ENCODE measurements around the gene TLDC2. TPM values are rescaled to one million over a fixed set of nuclear protein-coding genes. Genes with fewer than 3 reads are reported as not detected.

TLDC2 gene
- total RNA-seq, 1 experiment from 2014 or later = 0.17 TPM

DNA sequence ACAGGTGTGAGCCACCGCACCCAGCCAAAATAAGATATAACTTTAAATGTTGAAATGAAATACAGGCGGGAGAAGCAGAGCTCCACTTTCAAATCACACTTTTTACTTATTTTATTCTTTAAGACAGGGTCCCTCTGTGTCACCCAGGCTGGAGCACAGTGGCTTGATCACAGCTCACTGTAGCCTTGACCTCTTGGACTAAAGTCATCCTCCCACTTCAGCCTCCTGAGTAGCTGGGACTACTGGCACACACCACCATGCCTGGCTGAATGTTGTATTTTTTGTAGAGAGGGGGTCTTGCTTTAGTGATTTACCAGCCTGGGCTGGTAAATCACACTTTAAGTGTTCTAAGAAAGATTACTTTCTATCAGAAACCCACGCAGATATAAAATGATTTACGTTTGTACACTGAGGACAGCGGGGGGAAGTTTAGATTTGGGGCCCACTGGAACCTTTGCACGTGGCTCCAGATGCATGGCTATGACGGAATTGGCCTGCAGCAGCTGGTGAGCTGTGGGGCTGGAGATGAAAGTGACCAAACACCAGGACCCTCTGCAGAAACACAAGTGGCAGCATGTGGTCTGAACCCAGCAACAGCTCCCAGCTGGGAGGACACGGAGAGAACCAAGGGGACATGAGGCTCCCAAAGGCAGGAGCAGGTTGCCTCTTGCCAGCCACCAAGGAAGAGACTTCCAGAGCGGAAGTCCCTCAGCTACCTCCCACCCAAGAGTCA, 26.4 kb upstream of the TLDC2 start:
- ChIA-PET POLR2A (interaction anchor here (0.6 kb wide), 1 partner anchor 14 kb away, joined by 5 read pairs; no protein-coding TSS in a partner anchor), CTCF (interaction anchor here (0.7 to 3.2 kb wide), 6 partner anchors 13 to 59 kb away, joined by 3 to 14 read pairs (median 4); a partner anchor contains a TSS)
- Mint-ChIP-seq H3K27ac (no peak overlapping the region; the same call in 1 of the 2 replicates), H3K4me3 (no peak overlapping the region), H3K9me3 (peaks cover 12% of the 10 kb centered on the region), H3K4me1 (peaks cover 6% of the 10 kb centered on the region; the same call in 1 of the 2 replicates), H3K27me3 (ENCODE audit: low read depth) (no peaks in the 10 kb centered on the region), H3K36me3 (peaks cover 14% of the 10 kb centered on the region)
- ATAC-seq (no peak), DNase-seq (ENCODE audit: low spot score) (no peak)
- no peak for TF ChIP-seq MXD4 (CRISPR knock-in tag; IDR thresholded peaks at IDR 0.05; ENCODE audit: borderline replicate concordance)
- TF ChIP-seq JAZF1 (CRISPR knock-in tag; IDR thresholded peaks at IDR 0.05) = no peak
- TF ChIP-seq, protein P1, sequence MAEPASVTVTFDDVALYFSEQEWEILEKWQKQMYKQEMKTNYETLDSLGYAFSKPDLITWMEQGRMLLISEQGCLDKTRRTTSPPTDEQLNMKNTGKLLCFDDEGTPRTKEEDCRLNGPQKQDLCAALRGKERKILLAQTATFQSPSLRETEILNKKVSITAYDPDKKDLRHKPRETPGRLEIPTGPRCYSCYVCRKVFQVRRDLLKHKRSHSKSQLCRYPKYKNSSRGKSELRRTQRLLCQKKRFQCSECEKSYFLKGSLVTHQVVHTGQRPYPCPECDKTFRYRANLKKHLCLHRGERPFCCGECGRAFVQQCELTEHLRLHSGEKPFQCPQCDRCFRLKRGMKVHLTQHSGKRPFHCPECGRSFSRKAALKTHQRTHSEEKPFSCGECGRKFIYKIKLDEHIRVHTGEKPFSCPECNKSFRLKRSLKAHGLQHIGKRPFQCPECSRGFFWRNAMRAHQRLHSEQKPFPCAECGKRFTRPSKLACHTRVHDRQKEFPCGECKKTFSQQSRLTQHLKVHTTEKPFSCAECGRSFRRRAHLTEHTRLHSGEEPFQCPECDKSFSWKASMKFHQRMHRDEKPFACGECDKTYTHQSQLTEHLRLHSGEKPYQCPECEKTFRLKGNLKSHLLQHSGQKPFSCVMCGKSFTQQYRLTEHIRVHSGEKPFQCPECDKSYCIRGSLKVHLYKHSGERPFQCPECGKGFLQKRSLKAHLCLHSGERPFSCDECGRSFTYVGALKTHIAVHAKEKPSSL (CRISPR knock-in tag; conservative IDR thresholded peaks at IDR 0.05) = no peak
- TF ChIP-seq SP1 (CRISPR knock-in tag; conservative IDR thresholded peaks at IDR 0.05) = no peak
- no peak for TF ChIP-seq ZBTB43 (CRISPR knock-in tag; IDR thresholded peaks at IDR 0.05)

GRCh38 chr20:36850759-36851158, 25.2 kb upstream of the TLDC2 start:
- Mint-ChIP-seq H3K4me1 (peaks cover 13% of the 10 kb centered on the region), H3K36me3 (peaks cover 14% of the 10 kb centered on the region), H3K27me3 (ENCODE audit: low read depth) (no peaks in the 10 kb centered on the region), H3K9me3 (peaks cover 12% of the 10 kb centered on the region), H3K4me3 (no peak overlapping the region), H3K27ac (no peak overlapping the region)
- ATAC-seq = no peak
- DNase-seq (ENCODE audit: low spot score) = no peak
- POLR2A ChIA-PET = no interaction called here
- CTCF ChIA-PET = no interaction called here
- TF ChIP-seq ELF4 (CRISPR knock-in tag; IDR thresholded peaks at IDR 0.05; ENCODE audit: low read depth) = no peak
- TF ChIP-seq E2F5 (CRISPR knock-in tag; IDR thresholded peaks at IDR 0.05) = no peak
- TF ChIP-seq HMGA2 (CRISPR knock-in tag; IDR thresholded peaks at IDR 0.05) = no peak
- no peak for TF ChIP-seq PRRX2 (CRISPR knock-in tag; IDR thresholded peaks at IDR 0.05)
- no peak for TF ChIP-seq IRF2 (CRISPR knock-in tag; IDR thresholded peaks at IDR 0.05; ENCODE audit: borderline replicate concordance, low read depth)
- no peak for TF ChIP-seq USF2 (CRISPR knock-in tag; IDR thresholded peaks at IDR 0.05)
- TF ChIP-seq ZNF423 (CRISPR knock-in tag; IDR thresholded peaks at IDR 0.05) = no peak
- no peak for TF ChIP-seq TEAD4 (CRISPR knock-in tag; IDR thresholded peaks at IDR 0.05)
- TF ChIP-seq CTCF (IDR thresholded peaks at IDR 0.05) = no peak
- no peak; the same call in 1 of the 2 replicates for TF ChIP-seq GTF2I (CRISPR knock-in tag; conservative IDR thresholded peaks at IDR 0.05)
- no peak for TF ChIP-seq RELA (CRISPR knock-in tag; IDR thresholded peaks at IDR 0.05; ENCODE audit: borderline replicate concordance)
- TF ChIP-seq ATF1 (CRISPR knock-in tag; IDR thresholded peaks at IDR 0.05) = no peak
- no peak for TF ChIP-seq FOXP1 (CRISPR knock-in tag; IDR thresholded peaks at IDR 0.05; ENCODE audit: borderline replicate concordance)
- no peak for TF ChIP-seq FOXJ3 (CRISPR knock-in tag; IDR thresholded peaks at IDR 0.05; ENCODE audit: borderline replicate concordance)
- TF ChIP-seq ATF3 (CRISPR knock-in tag; conservative IDR thresholded peaks at IDR 0.05) = no peak
- TF ChIP-seq SOX15 (CRISPR knock-in tag; IDR thresholded peaks at IDR 0.05) = no peak
- TF ChIP-seq ATF6 (CRISPR knock-in tag; IDR thresholded peaks at IDR 0.05) = no peak
- no peak for TF ChIP-seq MLX (CRISPR knock-in tag; IDR thresholded peaks at IDR 0.05)
- TF ChIP-seq ZBTB21 (CRISPR knock-in tag; IDR thresholded peaks at IDR 0.05; ENCODE audit: borderline replicate concordance) = no peak

All from WTC11 (cell line).